Hepatic stellate cell (primary cell): Measurements from ENCODE around the gene DNAH2.
"Not testable (repeated sequence)": the region's sequence is repeated elsewhere in the genome, so short reads cannot be mapped to it uniquely, and the experiment has no call there.

Experiments used
- DNase-seq: peaks from one replicate; pipeline ENCODE4 v3.0.0; 2011; ENCODE audit warnings: low spot score

The DNAH2 gene

DNA sequence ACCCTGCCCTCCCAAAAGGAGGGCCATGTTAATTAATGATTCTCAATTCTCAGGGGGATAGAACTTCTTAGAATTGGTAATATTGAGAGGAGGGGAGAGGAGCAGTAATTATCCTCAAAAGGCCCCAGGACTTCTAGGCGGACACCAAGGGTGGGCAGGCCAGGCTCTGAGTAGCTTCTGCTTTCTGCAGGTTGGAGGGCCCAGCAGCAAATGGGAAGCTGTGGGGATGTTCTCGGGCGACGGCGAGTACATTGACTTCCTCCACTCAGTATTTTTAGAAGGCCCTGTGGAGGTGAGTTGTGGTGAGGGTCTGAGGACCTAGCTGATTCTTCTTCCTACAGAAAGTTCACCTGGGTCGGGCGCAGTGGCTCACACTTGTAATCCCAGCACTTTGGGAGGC lies 57.5 kb downstream of the DNAH2 start:
- DNase-seq = no peak

GRCh38 chr17:7777017-7777416 lies 59.5 kb downstream of the DNAH2 start:
- no peak for DNase-seq

- no peak for DNase-seq
Measured at GRCh38 chr17:7780736-7781135, 63.2 kb downstream of the DNAH2 start.

GRCh38 chr17:7781429-7781828 lies 63.9 kb downstream of the DNAH2 start:
- DNase-seq = no peak

DNA sequence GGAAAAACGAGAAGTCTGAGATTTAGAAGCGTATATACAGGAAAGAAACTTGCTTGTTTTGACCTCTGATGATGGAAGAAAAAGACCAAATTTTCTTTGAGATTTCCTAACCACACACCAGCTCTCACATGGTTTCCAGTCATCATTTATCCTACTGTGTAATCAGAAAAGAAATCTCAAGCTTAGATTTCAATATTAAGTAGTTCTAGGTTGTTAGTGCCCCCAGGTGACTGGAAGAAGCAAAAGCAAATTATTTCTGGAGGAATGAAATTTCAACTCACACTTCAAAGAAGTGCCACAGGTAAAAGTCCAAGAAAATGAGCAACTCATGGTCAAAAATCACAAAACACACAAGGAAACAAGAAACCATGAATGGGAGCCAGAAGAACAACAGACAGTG lies 64.7 kb downstream of the DNAH2 start:
- DNase-seq = peak; percentile 38

GRCh38 chr17:7786866-7787265 lies 69.3 kb downstream of the DNAH2 start:
- no peak for DNase-seq

DNA sequence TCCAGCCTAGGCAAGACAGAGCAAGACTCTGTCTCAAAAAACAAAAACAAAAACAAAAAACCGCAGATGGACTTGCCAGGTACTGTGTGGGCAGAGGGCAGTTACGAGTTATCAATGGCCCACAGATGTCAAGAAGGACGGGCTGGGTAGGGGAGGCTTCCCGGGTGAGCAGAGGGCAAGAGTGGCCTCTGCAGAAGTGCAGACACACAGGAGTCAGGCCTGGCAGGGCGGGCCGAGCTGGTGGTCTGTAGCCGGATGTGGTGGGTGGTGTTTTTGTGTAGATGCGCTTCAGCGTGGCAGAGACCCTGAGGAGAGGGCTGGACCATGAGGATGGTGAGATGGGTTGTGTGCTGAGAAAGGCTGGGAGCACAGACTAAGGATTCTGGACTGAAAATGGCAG lies 71.6 kb downstream of the DNAH2 start:
- no peak for DNase-seq

GRCh38 chr17:7790150-7790549 lies 72.6 kb downstream of the DNAH2 start:
- DNase-seq = no peak

- DNase-seq = no peak
Measured at GRCh38 chr17:7792611-7793010, 75.1 kb downstream of the DNAH2 start.

DNA sequence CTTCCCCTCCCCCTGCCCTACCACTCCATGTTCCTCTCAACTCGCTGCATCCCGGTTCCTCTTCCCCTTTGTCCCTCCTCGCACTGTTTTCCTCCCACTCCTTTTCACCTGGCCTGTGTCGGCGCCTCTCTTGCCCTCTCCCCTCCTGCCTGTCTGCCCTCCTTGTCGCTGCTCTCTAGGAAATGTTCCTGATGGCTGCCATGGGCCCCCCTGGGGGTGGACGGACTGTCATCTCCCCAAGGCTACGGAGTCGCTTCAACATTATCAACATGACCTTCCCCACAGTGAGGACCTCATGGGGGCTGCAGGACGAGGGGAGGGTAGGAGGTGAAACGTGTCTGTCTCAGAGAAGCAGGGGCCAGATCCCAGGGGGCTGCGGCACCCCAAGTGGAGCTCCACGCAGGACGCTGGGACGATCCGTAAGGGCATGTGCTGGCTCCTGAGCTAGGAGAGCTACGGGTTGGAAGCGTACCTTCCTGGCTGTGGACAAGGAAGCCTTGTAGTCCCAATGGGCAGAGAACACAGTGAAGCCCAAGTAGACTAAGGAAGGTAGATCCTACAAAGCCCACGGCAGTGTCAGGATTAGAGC lies 76.6 kb downstream of the DNAH2 start:
- no peak for DNase-seq

- no peak for DNase-seq
Measured at GRCh38 chr17:7797976-7798375, 80.4 kb downstream of the DNAH2 start.

DNA sequence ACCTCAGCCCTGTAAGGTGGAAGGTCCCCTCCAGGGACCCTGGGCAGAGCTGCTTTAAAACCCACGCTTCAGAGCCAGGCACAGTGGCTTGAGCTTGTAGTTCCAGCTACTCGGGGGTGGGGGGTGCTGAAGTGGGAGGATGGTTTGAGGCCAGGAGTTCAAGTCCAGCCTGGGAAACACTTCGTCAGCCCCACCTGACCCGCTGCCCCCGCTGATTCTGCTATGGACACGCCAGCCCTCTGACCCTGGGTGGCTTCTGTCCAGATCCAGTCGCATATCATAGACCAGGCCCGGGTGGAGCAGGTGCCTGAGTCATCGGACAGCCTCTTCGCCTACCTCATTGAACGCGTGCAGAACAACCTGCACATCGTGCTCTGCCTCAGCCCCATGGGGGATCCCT lies 81.3 kb downstream of the DNAH2 start:
- no peak for DNase-seq

GRCh38 chr17:7803981-7804380 lies 86.4 kb downstream of the DNAH2 start:
- DNase-seq = no peak

- DNase-seq = no peak
Measured at GRCh38 chr17:7806587-7806986, 89.0 kb downstream of the DNAH2 start.

DNA sequence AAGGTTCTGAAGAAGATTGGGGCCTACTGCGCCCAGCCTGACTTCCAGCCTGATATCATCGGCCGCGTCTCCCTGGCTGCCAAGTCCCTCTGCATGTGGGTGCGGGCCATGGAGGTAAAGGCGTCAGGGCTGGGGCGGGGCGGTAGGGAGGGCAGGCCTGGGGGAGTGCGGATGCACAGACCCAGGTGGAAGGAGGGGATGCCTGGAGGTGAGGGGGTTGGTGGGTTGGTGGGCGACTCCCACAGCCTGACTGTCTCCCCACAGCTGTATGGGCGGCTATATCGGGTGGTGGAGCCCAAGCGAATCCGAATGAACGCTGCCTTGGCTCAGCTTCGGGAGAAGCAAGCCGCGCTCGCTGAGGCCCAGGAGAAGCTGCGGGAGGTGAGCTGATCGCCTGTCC lies 89.7 kb downstream of the DNAH2 start:
- DNase-seq = no peak

- no peak for DNase-seq
Measured at GRCh38 chr17:7809086-7809790, 91.7 kb downstream of the DNAH2 start.

DNA sequence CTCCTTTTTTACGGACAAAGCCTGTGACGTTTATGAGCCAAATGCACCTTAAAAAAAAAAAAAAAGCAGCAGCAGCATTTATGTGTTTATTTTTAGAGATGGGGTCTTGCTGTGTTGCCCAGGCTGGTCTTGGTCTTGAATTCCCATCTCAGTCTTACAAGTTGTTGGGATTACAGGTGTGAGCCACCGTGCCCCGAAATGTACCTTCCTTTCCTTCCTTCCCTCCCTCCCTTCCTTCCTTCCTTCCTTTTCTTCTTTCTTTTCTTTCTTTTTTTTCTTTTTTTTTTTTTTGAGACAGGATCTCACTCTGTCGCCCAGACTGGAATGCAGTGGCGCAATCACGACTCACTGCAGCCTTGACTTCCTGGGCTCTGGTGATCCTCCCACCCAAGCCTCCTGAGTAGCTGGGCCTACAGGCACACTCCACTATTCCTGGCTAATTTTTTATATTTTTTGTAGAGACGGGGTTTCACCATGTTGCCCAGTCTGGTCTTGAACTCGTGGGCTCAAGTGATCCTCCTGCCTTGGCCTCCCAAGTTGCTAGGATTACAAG lies 92.3 kb downstream of the DNAH2 start:
- DNase-seq = not testable (repeated sequence)

DNA sequence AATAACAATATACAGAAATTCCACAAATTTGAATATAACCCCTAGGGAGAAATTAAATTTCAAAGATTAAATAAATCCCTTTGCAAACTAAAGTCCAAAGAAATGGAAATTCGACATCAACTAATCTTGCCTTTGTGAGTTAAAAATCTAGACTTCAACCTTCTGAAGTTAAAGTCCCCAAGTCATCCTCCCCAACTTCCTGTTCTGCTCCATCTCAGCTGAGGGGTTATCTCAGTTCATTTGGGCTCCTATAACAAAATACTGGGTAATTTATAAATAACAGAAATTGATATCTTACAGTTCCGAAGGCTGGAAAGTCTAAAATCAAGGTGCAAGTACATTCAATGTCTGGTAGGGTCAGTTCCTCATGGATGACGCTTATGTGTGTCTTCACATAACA lies 93.7 kb downstream of the DNAH2 start:
- no peak for DNase-seq

DNA sequence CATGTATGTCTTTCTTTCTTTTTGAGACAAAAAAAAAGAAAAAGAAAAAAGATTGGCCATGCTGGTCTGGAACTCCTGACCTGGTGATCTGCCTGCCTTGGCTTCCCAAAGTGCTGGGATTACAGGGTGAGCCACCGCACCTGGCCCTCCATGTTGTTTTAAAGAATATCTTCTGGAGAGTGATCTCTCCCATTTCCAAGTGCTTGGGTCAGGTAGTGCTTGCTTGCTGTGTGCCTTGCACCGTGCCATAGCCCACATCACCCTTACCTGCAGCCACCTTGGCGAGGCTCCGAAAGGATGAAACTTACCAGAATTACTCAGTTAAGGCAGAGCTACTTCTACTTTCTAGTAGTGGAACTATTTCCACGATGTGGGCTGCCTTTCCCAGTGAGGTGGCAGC lies 97.4 kb downstream of the DNAH2 start:
- no peak for DNase-seq

GRCh38 chr17:7816926-7817642 lies 99.5 kb downstream of the DNAH2 start:
- no peak for DNase-seq

DNA sequence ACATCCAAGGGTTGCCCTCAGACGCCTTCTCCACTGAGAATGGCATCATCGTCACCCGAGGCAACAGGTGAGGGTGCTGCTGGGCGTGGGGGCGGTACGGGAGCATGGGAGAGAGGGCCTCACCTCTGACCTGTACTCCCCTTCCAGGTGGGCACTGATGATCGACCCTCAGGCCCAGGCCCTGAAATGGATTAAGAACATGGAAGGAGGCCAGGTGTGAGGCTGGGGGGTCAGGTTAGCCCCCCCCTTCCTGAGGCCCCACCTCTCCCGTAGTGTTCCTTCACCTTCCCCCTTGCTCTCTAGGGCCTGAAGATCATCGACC lies 100.1 kb downstream of the DNAH2 start:
- no peak for DNase-seq

- no peak for DNase-seq
Measured at GRCh38 chr17:7818026-7818425, 100.5 kb downstream of the DNAH2 start.
